UCSD-AML1 (cell line): ENCODE data around the gene KRTAP1-5.
"Not testable (repeated sequence)": the region's sequence is repeated elsewhere in the genome, so short reads cannot be mapped to it uniquely, and the experiment has no call there.

Source experiments
- DNase-seq: peaks from one replicate; lab custom pipeline; 2025; ENCODE audit not compliant: unreplicated experiment; lab: John Stamatoyannopoulos, UW

Gene KRTAP1-5, protein sequence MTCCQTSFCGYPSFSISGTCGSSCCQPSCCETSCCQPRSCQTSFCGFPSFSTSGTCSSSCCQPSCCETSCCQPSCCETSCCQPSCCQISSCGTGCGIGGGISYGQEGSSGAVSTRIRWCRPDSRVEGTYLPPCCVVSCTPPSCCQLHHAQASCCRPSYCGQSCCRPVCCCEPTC

GRCh38 chr17:41026715-41027471, at the start of gene KRTAP1-5:
Gene KRTAP1-5, minus strand, starts transcription at chr17:41027208. Its CDS starts 53 bp downstream, at chr17:41027155.
- DNase-seq: no peak

- no peak for DNase-seq
Observed at GRCh38 chr17:41076788-41077187, 49.8 kb upstream of the KRTAP1-5 start.

- DNase-seq: no peak
Observed at GRCh38 chr17:41073676-41074075, 46.7 kb upstream of the KRTAP1-5 start.

DNA sequence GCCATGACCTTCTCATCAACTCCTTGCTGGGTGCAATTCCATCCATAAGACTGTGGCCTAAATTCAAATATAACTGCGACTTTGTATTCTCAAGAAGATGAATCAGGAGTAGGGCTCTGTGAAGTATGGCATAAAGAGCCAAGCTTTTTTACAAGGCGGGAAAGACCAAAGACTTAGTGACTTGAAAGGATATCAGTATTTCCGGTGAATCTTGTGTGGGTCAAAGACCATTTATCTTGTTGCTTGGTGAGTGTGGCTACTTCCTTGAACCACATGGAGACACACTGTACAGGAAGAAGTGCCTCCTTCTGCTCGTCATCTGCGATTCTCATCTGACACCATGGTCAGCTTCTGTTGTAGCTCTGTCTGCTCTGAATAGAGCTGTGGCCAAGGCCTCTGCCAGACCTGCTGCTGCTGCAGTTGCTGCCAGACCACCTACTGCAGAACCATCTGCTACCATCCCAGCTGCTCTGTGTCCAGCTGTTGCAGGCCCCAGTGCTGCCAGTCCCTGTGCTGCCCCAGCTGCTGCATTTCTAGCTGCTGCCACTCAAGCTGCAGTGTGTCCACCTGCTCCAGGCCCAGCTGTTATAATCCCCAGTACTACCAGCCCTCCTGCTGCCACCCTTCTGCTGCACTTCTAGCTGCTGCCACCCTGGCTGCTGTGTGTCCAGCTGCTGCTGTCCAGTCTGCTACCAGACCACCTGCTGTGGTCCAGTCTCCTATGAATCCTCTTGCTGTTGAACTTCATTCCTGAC, 44.8 kb upstream of the KRTAP1-5 start:
- no peak for DNase-seq

- no peak for DNase-seq
Observed at GRCh38 chr17:41069031-41069430, 42.0 kb upstream of the KRTAP1-5 start.

DNA sequence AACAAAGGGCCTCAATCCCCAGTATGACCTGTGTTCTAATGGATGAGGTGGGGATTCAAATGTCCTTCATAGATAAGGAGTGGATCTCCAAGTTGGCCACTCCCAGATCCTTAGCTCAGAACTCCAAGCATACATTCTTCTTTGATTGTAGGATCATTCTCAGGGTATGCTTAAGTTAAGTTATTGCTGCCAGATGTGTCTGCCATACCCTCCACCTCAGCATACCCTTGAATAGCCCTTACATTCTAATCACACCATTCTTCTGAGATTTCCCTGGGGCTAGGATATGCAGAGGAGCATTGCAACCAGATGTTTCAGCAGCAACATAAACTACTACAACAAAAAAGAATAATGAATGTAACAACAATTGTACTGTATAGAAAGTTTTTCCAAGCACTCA, 40.3 kb upstream of the KRTAP1-5 start:
- DNase-seq: no peak

DNA sequence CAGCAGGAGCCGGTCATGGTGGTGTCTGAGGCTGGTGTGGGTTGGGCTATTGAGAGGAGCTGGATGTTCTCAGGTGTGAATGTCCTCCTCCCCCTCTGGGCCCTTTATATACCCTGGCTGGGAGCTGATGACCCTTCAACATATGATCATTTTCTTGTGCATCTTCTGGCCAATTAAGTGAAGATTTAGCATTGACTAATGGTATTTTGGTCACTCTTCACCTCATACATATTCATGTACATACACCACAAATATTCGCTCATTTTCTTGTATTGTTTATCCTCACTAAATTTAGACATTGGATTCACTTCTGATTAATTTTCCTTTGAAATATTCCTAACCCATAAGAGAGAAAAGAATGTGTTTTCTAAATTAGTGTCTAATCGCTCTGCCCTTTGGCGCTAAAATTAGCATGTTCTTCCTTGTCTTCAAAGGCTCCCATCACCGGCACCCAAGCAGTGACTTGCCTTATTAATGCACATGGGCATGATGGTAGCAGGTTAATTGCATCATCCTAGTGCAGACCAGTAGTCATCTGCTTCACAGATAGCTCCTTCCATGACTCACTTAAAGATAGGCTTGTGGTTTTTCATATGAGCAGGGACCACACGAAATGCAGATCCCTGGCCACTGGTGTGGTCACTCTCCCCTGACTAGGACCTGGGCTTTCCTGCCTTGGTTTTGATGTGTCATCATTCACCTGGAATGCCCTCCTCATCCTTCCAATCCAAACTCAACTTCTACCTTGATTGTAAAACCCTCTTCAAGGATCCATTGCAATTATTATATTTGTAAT, 39.0 kb upstream of the KRTAP1-5 start, which contains the start of gene KRTAP2-4:
KRTAP2-4 (minus strand) TSS at position 51 of the 796 bp plus-strand sequence; CDS start at position 17, 34 bp downstream.
- no peak for DNase-seq

GRCh38 chr17:41065016-41065689, 38.1 kb upstream of the KRTAP1-5 start:
- DNase-seq: not testable (repeated sequence)

DNA sequence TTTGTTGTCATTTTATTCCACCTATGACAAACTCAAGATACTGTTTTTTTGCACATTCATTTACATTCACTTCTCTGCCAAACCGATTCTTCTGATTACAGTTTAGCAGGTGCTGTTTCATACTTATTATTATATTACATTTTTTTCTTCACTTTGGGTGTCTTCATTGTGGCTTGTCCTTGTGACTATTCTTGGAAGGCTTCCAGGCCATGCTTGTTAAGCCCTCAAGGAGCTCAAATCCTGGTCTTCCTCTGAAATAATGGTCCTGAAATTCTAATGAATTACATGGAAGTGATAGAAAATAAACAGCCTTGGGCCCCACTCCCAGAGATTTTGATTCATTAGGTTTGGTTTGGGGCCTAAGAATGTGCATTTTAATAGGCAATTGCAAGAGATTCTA, 37.3 kb upstream of the KRTAP1-5 start:
- DNase-seq: no peak

DNA sequence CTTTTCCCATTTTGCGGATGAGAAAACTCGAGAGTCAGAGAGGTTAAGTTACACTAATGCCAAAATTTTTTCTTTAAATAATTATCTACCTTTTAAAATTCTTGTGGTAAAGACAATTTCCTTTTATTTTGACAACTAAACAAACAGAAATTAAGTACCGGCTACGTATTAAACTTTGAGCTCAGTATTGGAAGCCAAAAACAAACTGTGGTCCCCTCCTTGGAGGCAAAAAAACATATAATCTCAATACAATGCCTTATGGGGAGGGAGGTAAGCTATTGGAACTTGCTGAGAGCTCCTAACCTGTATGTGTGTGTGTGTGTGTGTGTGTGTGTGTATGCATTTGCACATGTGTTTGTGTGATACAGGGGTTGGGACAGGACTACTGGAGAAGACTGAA, 36.4 kb upstream of the KRTAP1-5 start:
- no peak for DNase-seq

GRCh38 chr17:41061964-41062363, 35.0 kb upstream of the KRTAP1-5 start:
- no peak for DNase-seq

DNA sequence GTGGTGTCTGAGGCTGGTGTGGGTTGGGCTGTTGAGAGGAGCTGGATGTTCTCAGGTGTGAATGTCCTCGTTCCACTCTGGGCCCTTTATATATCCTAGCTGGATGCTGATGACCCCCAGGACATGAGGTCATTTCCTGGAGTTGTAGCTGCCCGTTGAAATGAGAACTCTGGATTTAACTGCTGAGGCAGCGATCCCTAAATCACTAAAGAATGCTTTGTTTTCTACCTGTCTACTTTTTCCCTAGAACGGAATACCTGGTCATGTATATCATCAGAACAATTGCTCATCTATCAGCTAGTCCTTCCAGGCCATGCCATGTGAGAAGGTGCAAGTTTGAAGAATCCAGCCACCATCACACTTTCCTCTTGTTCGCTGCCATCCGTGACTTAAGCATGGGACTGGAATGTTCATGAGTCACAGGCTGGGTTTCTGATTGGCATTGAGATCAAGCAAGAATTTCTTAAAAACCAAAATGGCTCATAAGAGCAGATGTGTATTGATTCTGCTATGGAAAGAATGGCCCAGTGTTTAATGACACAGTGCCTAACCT, 33.1 kb upstream of the KRTAP1-5 start, which contains the start of gene KRTAP2-3:
KRTAP2-3 (minus strand) TSS at position 63 of the 553 bp plus-strand sequence. CDS start 64 bp downstream, outside the sequence.
- DNase-seq: no peak

GRCh38 chr17:41059276-41060051, 32.5 kb upstream of the KRTAP1-5 start:
- not testable (repeated sequence) for DNase-seq

- DNase-seq: no peak
Observed at GRCh38 chr17:41058741-41059140, 31.7 kb upstream of the KRTAP1-5 start.

GRCh38 chr17:41057547-41057946, 30.5 kb upstream of the KRTAP1-5 start:
- DNase-seq: no peak

- DNase-seq: not testable (repeated sequence)
Observed at GRCh38 chr17:41055130-41055529, 28.1 kb upstream of the KRTAP1-5 start, which contains the start of gene KRTAP2-2. Gene KRTAP2-2, minus strand, starts transcription at chr17:41055230. Its CDS starts 19 bp downstream, at chr17:41055211.

DNA sequence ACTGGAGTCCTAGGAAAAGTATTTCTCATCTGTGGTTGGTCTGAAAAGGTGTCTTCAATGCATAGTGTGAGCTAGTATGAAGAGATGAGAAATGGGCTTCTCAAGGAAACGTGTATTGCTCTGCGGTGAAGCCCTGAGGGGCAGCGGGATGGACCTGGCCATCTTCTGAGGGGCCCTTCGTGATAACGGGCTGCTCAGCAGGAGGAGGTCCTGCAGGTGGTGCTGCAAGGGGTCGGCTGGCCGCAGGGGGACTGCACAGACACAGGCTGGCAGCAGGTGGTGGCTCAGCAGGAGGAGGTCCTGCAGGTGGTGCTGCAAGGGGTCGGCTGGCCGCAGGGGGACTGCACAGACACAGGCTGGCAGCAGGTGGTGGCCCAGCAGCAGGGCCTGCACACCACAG, 27.5 kb upstream of the KRTAP1-5 start:
- DNase-seq: not testable (repeated sequence)

DNA sequence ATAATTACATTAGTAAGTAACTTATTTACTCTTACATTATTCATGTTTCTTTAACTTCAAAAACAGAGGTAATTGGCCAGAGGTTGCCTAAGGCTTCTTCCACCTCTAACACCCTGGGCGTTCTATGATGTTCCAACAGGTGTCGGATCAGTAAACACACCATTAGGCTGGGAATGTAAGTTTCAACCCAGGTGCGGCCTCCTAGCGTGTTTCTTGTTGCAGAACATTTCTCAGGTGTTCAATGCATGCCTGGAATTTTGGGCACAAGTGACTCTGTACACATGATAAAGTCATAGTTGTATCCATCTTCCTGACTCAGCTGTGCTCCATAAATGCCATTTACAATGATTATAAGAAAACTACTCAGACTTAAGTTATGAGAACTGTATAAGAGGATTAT, 27.0 kb upstream of the KRTAP1-5 start:
- DNase-seq: no peak

- DNase-seq: no peak
Observed at GRCh38 chr17:41052566-41052965, 25.6 kb upstream of the KRTAP1-5 start.
